Hepatocyte (in vitro differentiated cells): ENCODE data around the gene GDI1. TPM values are rescaled to one million over a fixed set of nuclear protein-coding genes. Genes with fewer than 3 reads are reported as not detected.
A peak's percentile ranks its signal among the peaks of the same experiment; 100 is the strongest.

ENCODE experiments used
- DNase-seq: peaks from one replicate; pipeline ENCODE4 v3.0.0-alpha.2; 2016; ENCODE audit warnings: low spot score
- H2AFZ ChIP-seq: fragments of 200-600 bp; sonication (generic); 2 replicates; pipeline ENCODE4 v1.6.0; 2016; ENCODE audit warnings: antibody characterized with exemption, mild to moderate bottlenecking
- H3K27ac ChIP-seq: fragments of 200-600 bp; sonication (generic); 2 replicates; pipeline ENCODE4 v1.5.1; 2016; ENCODE audit warnings: mild to moderate bottlenecking
- H3K27me3 ChIP-seq: fragments of 200-600 bp; sonication (generic); 2 replicates; pipeline ENCODE4 v1.6.1; 2016
- H3K36me3 ChIP-seq: fragments of 200-600 bp; sonication (generic); replicated peaks from 2 replicates; pipeline ENCODE4 v1.5.1; 2016; ENCODE audit warnings: low read depth; ENCODE audit not compliant: insufficient read depth
- H3K4me1 ChIP-seq: fragments of 200-600 bp; sonication (generic); 2 replicates; pipeline ENCODE4 v1.5.1; 2016; ENCODE audit warnings: mild to moderate bottlenecking, moderate library complexity; ENCODE audit not compliant: insufficient read depth
- H3K4me2 ChIP-seq: fragments of 200-600 bp; sonication (generic); 2 replicates; pipeline ENCODE4 v1.6.0; 2016
- H3K4me3 ChIP-seq: fragments of 200-600 bp; sonication (generic); 2 replicates; pipeline ENCODE4 v1.5.1; 2016; ENCODE audit warnings: mild to moderate bottlenecking
- H3K79me2 ChIP-seq: fragments of 200-600 bp; sonication (generic); 2 replicates; pipeline ENCODE4 v1.6.0; 2017; ENCODE audit warnings: mild to moderate bottlenecking
- H3K9me2 ChIP-seq: fragments of 200-600 bp; sonication (generic); replicated peaks from 2 replicates; pipeline ENCODE4 v1.6.0; 2017; ENCODE audit warnings: mild to moderate bottlenecking; ENCODE audit not compliant: insufficient read depth
- H3K9me3 ChIP-seq: fragments of 200-600 bp; sonication (generic); 2 replicates; pipeline ENCODE4 v1.5.1; 2016; ENCODE audit warnings: low read depth, mild to moderate bottlenecking
- H4K20me1 ChIP-seq: fragments of 200-600 bp; sonication (generic); 2 replicates; pipeline ENCODE4 v1.6.0; 2016; ENCODE audit warnings: mild to moderate bottlenecking; ENCODE audit not compliant: insufficient read depth, poor library complexity, severe bottlenecking
- EZH2 ChIP-seq: fragments of 200-600 bp; sonication (generic); IDR thresholded peaks from 2 replicates; pipeline ENCODE4 v1.6.1; 2016; ENCODE audit warnings: antibody characterized with exemption, mild to moderate bottlenecking, borderline replicate concordance
- EZH2phosphoT487 ChIP-seq: fragments of 200-600 bp; sonication (generic); IDR thresholded peaks from one replicate; pipeline ENCODE4 v1.6.1; 2018; ENCODE audit warnings: antibody characterized with exemption, mild to moderate bottlenecking, low read depth, moderate library complexity; ENCODE audit not compliant: unreplicated experiment, severe bottlenecking
- WGBS: methylation state at CpG from one replicate; pipeline ENCODE4 v1.1.6; 2016; ENCODE audit warnings: low lambda C conversion rate; ENCODE audit errors: missing lambda C conversion rate; 5-methylcytosine and 5-hydroxymethylcytosine counted together
- polyA plus RNA-seq: library from polyadenylated mRNA; unstranded; fragments of >200 nt; fragmentation: Nextera tagmentation; extraction: Ambion mirVana; gene quantifications from 2 replicates; pipeline ENCODE4 v1.2.1, GENCODE V29; 2016
- total RNA-seq: library from RNA; depleted of rRNA; stranded (reverse); fragments of >200 nt; gene quantifications from 2 replicates; pipeline ENCODE4 v1.2.3, GENCODE V29; 2014
- TF ChIP-seq, protein P1 (sequence below): fragments of 200-600 bp; sonication (generic); IDR thresholded peaks from 2 replicates; pipeline ENCODE4 v1.5.1; 2016; ENCODE audit warnings: antibody characterized with exemption, mild to moderate bottlenecking; ENCODE audit not compliant: poor library complexity

The GDI1 gene
- total and polyA plus RNA-seq, 2 experiments from 2014 or later, result 101 to 102 TPM

DNA sequence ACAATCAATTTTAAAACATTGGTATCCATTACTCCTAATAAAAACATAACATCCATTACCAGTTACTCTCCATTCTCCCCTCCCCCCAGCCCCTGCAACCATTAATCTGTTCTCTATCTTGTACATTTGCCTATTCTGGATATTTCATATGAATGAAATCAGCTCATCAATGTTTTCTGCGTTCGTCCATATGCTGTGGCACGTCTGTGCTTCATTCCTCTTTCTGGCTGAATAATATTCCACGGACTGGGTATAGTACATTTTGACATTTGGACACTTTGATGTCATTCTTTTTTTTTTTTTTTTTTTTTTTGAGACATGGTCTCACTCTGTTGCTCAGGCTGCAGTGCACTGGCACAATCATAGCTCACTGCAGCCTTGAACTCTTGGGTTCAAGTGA lies 33.1 kb upstream of the GDI1 start:
- no peak overlapping the region for H3K4me3 ChIP-seq
- 66% methylated on average over 4 of the region's 4 CpGs for WGBS
- DNase-seq, result no peak
- H3K27ac ChIP-seq, result no peak overlapping the region
- H3K4me2 ChIP-seq, result no peak overlapping the region
- peaks cover 4% of the 10 kb centered on the region for H3K4me1 ChIP-seq
- H3K9me3 ChIP-seq, result no peaks in the 10 kb centered on the region
- peaks cover 3% of the 10 kb centered on the region for H3K36me3 ChIP-seq
- no peaks in the 10 kb centered on the region for H3K9me2 ChIP-seq
- H3K79me2 ChIP-seq, result peaks cover 12% of the 10 kb centered on the region
- no peaks in the 10 kb centered on the region for H3K27me3 ChIP-seq
- no peak for TF ChIP-seq EZH2phosphoT487
- TF ChIP-seq, protein P1, sequence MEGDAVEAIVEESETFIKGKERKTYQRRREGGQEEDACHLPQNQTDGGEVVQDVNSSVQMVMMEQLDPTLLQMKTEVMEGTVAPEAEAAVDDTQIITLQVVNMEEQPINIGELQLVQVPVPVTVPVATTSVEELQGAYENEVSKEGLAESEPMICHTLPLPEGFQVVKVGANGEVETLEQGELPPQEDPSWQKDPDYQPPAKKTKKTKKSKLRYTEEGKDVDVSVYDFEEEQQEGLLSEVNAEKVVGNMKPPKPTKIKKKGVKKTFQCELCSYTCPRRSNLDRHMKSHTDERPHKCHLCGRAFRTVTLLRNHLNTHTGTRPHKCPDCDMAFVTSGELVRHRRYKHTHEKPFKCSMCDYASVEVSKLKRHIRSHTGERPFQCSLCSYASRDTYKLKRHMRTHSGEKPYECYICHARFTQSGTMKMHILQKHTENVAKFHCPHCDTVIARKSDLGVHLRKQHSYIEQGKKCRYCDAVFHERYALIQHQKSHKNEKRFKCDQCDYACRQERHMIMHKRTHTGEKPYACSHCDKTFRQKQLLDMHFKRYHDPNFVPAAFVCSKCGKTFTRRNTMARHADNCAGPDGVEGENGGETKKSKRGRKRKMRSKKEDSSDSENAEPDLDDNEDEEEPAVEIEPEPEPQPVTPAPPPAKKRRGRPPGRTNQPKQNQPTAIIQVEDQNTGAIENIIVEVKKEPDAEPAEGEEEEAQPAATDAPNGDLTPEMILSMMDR, result no peak
- no peak for TF ChIP-seq EZH2
- H4K20me1 ChIP-seq, result peaks cover 23% of the 10 kb centered on the region
- H2AFZ ChIP-seq, result no peak overlapping the region

- WGBS, result 97% methylated on average over 16 of the region's 16 CpGs
- Histone ChIP-seq H3K4me1 (peaks cover 4% of the 10 kb centered on the region), H3K79me2 (peaks cover 3% of the 10 kb centered on the region)
Observed at GRCh38 chrX:154404625-154405192, 32.2 kb upstream of the GDI1 start.

GRCh38 chrX:154408659-154409221 lies 28.2 kb upstream of the GDI1 start:
- no peaks in the 10 kb centered on the region for H3K9me2 ChIP-seq
- H3K27ac ChIP-seq, result peak overlapping the region; percentile 88
- no peaks in the 10 kb centered on the region for H3K36me3 ChIP-seq
- H3K4me3 ChIP-seq, result no peak overlapping the region
- H2AFZ ChIP-seq, result no peak overlapping the region
- peak overlapping the region; percentile 75 for H3K4me2 ChIP-seq
- H3K9me3 ChIP-seq, result no peaks in the 10 kb centered on the region
- H3K4me1 ChIP-seq, result no peaks in the 10 kb centered on the region
- 78% methylated on average over 10 of the region's 10 CpGs for WGBS
- H3K79me2 ChIP-seq, result no peaks in the 10 kb centered on the region
- no peak for TF ChIP-seq EZH2
- TF ChIP-seq EZH2phosphoT487, result no peak
- TF ChIP-seq, protein P1, result no peak
- no peak for DNase-seq
- H4K20me1 ChIP-seq, result no peaks in the 10 kb centered on the region
- no peaks in the 10 kb centered on the region for H3K27me3 ChIP-seq

More at GRCh38 chrX:154404625-154405192, 32.2 kb upstream of the GDI1 start:
- Histone ChIP-seq H4K20me1 (peaks cover 15% of the 10 kb centered on the region), H3K27ac (no peak overlapping the region), H3K9me3 (no peaks in the 10 kb centered on the region), H3K36me3 (no peaks in the 10 kb centered on the region), H3K4me2 (no peak overlapping the region), H3K9me2 (no peaks in the 10 kb centered on the region), H3K4me3 (no peak overlapping the region), H3K27me3 (no peaks in the 10 kb centered on the region), H2AFZ (no peak overlapping the region)
- DNase-seq, result no peak
- TF ChIP-seq EZH2phosphoT487, result no peak
- TF ChIP-seq, protein P1, result no peak
- no peak for TF ChIP-seq EZH2
